H1 (cell line): ENCODE results near the gene PTPRG. TPM values are rescaled to one million over a fixed set of nuclear protein-coding genes. Genes with fewer than 3 reads are reported as not detected.

Experiments
- CBX8 ChIP-seq: fragments of 300-800, 300-1000 bp; sonication (generic); IDR thresholded peaks from 2 replicates; pipeline ENCODE4 v1.7.1; 2016; ENCODE audit warnings: low read depth, low read length, borderline replicate concordance
- CHD7 ChIP-seq: fragments of 300-600 bp; sonication (generic); IDR thresholded peaks from 2 replicates; pipeline ENCODE4 v1.7.1; 2012; ENCODE audit warnings: low read length, moderate library complexity, mild to moderate bottlenecking, inconsistent platforms; ENCODE audit not compliant: insufficient replicate concordance
- HDAC6 ChIP-seq: IDR thresholded peaks from one replicate; pipeline ENCODE4 v1.7.1; 2012; ENCODE audit warnings: low read depth, mild to moderate bottlenecking, inconsistent platforms, low read length, moderate library complexity
- MAFK ChIP-seq: IDR thresholded peaks from 2 replicates; pipeline ENCODE4 v1.6.1; 2012; ENCODE audit warnings: low read depth, mild to moderate bottlenecking, improper control_type of control experiment, low read length
- MAX ChIP-seq: IDR thresholded peaks from 2 replicates; pipeline ENCODE4 v1.6.1; 2012; ENCODE audit warnings: inconsistent platforms
- TEAD4 ChIP-seq: IDR thresholded peaks from 2 replicates; pipeline ENCODE4 v1.6.1; 2012; ENCODE audit warnings: low read depth, low read length, inconsistent platforms, mixed read lengths
- polyA plus RNA-seq, 7 experiments: library from polyadenylated mRNA; depleted of rRNA in 3 of 7; stranded (reverse) in 5 of 7; unstranded in 2 of 7; fragments of >200 nt in 5 of 7; fragments of 200-250 nt in 2 of 7; gene quantifications; 1 replicate in 5 of 7; 2 replicates in 1 of 7; 4 replicates in 1 of 7; pipeline versions ENCODE4 v1.2.1 to v1.2.3, GENCODE V29; 2011 to 2013; ENCODE audit warnings: missing spikeins in 2 of 7, mixed read lengths in 2 of 7
- total RNA-seq: library from RNA; stranded (reverse); fragmentation: NEBNext Ultra II Directional; extraction: Animal tissue kit (Norgen Biotek cat#: 25700); gene quantifications from 2 replicates; pipeline ENCODE4 v1.2.1, GENCODE V29; 2021

Gene PTPRG
- total and polyA plus RNA-seq, 2 of the 8 experiments (the other 6 are each of a cell fraction or from before 2014, with no cell fraction given) = 23.3 to 96.2 TPM

DNA sequence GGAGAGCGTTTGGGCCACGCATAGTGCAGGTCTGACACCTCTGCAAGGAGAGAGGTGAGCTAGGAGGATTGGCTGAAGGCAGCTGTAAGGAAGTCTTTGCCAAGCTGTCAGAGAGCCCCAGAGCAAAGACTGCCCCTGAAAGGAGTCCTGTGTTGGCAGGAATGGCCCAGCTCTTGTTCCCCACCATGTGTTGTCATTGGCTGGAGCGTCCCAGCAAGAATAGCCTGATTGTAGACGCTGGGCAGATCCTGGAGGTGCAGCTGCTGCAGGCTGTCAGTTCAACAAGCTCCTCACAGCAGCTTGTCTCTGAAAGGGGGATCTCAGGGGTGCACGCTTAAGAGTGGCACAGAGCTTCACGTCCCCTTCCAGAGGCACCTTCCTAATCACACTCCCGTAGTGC is 574.4 kb downstream of the PTPRG start (continued):
- TF ChIP-seq CHD7 (no peak), MAFK (no peak), HDAC6 (no peak), TEAD4 (no peak), MAX (no peak), CBX8 (no peak)
